ENCODE results near the gene SPOCK2.

GRCh38 chr10:72045586-72045985 is 42.8 kb downstream of the SPOCK2 start:
- TF ChIP-seq, protein P1, sequence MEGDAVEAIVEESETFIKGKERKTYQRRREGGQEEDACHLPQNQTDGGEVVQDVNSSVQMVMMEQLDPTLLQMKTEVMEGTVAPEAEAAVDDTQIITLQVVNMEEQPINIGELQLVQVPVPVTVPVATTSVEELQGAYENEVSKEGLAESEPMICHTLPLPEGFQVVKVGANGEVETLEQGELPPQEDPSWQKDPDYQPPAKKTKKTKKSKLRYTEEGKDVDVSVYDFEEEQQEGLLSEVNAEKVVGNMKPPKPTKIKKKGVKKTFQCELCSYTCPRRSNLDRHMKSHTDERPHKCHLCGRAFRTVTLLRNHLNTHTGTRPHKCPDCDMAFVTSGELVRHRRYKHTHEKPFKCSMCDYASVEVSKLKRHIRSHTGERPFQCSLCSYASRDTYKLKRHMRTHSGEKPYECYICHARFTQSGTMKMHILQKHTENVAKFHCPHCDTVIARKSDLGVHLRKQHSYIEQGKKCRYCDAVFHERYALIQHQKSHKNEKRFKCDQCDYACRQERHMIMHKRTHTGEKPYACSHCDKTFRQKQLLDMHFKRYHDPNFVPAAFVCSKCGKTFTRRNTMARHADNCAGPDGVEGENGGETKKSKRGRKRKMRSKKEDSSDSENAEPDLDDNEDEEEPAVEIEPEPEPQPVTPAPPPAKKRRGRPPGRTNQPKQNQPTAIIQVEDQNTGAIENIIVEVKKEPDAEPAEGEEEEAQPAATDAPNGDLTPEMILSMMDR (IDR thresholded peaks at IDR 0.05): no peak
- no peak for TF ChIP-seq EZH2 (IDR thresholded peaks at IDR 0.05)

Measured in neural progenitor cell (in vitro differentiated cells).